H1 (cell line): ENCODE results near the gene CHRD. TPM values are rescaled to one million over a fixed set of nuclear protein-coding genes. Genes with fewer than 3 reads are reported as not detected.
A peak's percentile ranks its signal among the peaks of the same experiment; 100 is the strongest.

ENCODE experiments used
- BACH1 ChIP-seq: IDR thresholded peaks from 2 replicates; pipeline ENCODE4 v1.6.1; 2012; ENCODE audit warnings: low read length, improper control_type of control experiment
- BRCA1 ChIP-seq: IDR thresholded peaks from 2 replicates; pipeline ENCODE4 v1.6.1; 2012; ENCODE audit warnings: low read depth, low read length, improper control_type of control experiment
- CBX8 ChIP-seq: fragments of 300-800, 300-1000 bp; sonication (generic); IDR thresholded peaks from 2 replicates; pipeline ENCODE4 v1.7.1; 2016; ENCODE audit warnings: low read depth, low read length, borderline replicate concordance
- CTBP2 ChIP-seq: IDR thresholded peaks from 2 replicates; pipeline ENCODE4 v1.7.0; 2011; ENCODE audit warnings: borderline replicate concordance, mild to moderate bottlenecking, moderate library complexity, mixed read lengths, low read length; ENCODE audit not compliant: insufficient read depth, insufficient read length
- EGR1 ChIP-seq: IDR thresholded peaks from 2 replicates; pipeline ENCODE4 v1.6.1; 2011; ENCODE audit warnings: low read depth, low read length, borderline replicate concordance
- EP300 ChIP-seq, 2 experiments: IDR thresholded peaks; 1 replicate in 1 of 2; 2 replicates in 1 of 2; pipeline ENCODE4 v1.6.1; 2011 to 2012; ENCODE audit warnings: low read depth in 2 of 2, low read length in 2 of 2, mild to moderate bottlenecking in 2 of 2, borderline replicate concordance in 1 of 2, inconsistent platforms in 1 of 2, moderate library complexity in 1 of 2
- FOSL1 ChIP-seq: IDR thresholded peaks from 2 replicates; pipeline ENCODE4 v1.6.1; 2011; ENCODE audit warnings: mild to moderate bottlenecking, low read depth, low read length, moderate library complexity; ENCODE audit not compliant: insufficient read depth
- GTF2F1 ChIP-seq: IDR thresholded peaks from 2 replicates; pipeline ENCODE4 v1.6.1; 2012; ENCODE audit warnings: low read depth, low read length, improper control_type of control experiment, borderline replicate concordance
- KDM1A ChIP-seq: fragments of 200-600, 300-600 bp; sonication (generic); IDR thresholded peaks from 2 replicates; pipeline ENCODE4 v1.7.1; 2016; ENCODE audit warnings: mild to moderate bottlenecking, low read length, borderline replicate concordance
- KDM5A ChIP-seq: fragments of 200-600 bp; IDR thresholded peaks from 2 replicates; pipeline ENCODE4 v1.7.1; 2012; ENCODE audit warnings: mild to moderate bottlenecking, low read length, inconsistent platforms, mixed read lengths
- NRF1 ChIP-seq: IDR thresholded peaks from 2 replicates; pipeline ENCODE4 v1.6.1; 2011; ENCODE audit warnings: mild to moderate bottlenecking, low read depth, low read length, improper control_type of control experiment
- PHF8 ChIP-seq: fragments of 200-600 bp; sonication (generic); conservative IDR thresholded peaks from 2 replicates; pipeline ENCODE4 v1.7.1; 2012; ENCODE audit warnings: low read depth, mild to moderate bottlenecking, inconsistent platforms, low read length, moderate library complexity
- POLR2AphosphoS5 ChIP-seq: IDR thresholded peaks from 2 replicates; pipeline ENCODE4 v1.6.1; 2011; ENCODE audit warnings: low read depth, low read length
- POU5F1 ChIP-seq: IDR thresholded peaks from 2 replicates; pipeline ENCODE4 v1.6.1; 2011; ENCODE audit warnings: low read depth, mild to moderate bottlenecking, low read length, moderate library complexity
- RBBP5 ChIP-seq: IDR thresholded peaks from 2 replicates; pipeline ENCODE4 v1.7.1; 2012; ENCODE audit warnings: low read depth, mild to moderate bottlenecking, inconsistent platforms, low read length, moderate library complexity, borderline replicate concordance
- RFX5 ChIP-seq: IDR thresholded peaks from 2 replicates; pipeline ENCODE4 v1.6.1; 2011; ENCODE audit warnings: low read depth, low read length, improper control_type of control experiment, borderline replicate concordance
- RNF2 ChIP-seq: fragments of 200-900, 300-1000 bp; sonication (generic); IDR thresholded peaks from 2 replicates; pipeline ENCODE4 v1.7.1; 2016; ENCODE audit warnings: borderline replicate concordance, low read depth, mild to moderate bottlenecking, antibody characterized with exemption, low read length; ENCODE audit not compliant: poor library complexity, severe bottlenecking; ENCODE audit errors: missing control alignments
- SAP30 ChIP-seq: fragments of 300-600 bp; sonication (generic); IDR thresholded peaks from 2 replicates; pipeline ENCODE4 v1.7.1; 2012; ENCODE audit warnings: low read length, moderate library complexity, mild to moderate bottlenecking, inconsistent platforms; ENCODE audit not compliant: insufficient read depth, insufficient replicate concordance
- SIX5 ChIP-seq: IDR thresholded peaks from 2 replicates; pipeline ENCODE4 v1.6.1; 2011; ENCODE audit warnings: mild to moderate bottlenecking, low read depth, low read length
- SP2 ChIP-seq: IDR thresholded peaks from 2 replicates; pipeline ENCODE4 v1.6.1; 2012; ENCODE audit warnings: mild to moderate bottlenecking, low read length, inconsistent platforms
- SP4 ChIP-seq: IDR thresholded peaks from 2 replicates; pipeline ENCODE4 v1.6.1; 2012; ENCODE audit warnings: low read length, inconsistent platforms
- TBP ChIP-seq: IDR thresholded peaks from 2 replicates; pipeline ENCODE4 v1.6.1; 2011; ENCODE audit warnings: low read depth, low read length, improper control_type of control experiment
- TEAD4 ChIP-seq: IDR thresholded peaks from 2 replicates; pipeline ENCODE4 v1.6.1; 2012; ENCODE audit warnings: low read depth, low read length, inconsistent platforms, mixed read lengths
- polyA plus RNA-seq, 7 experiments: library from polyadenylated mRNA; depleted of rRNA in 3 of 7; stranded (reverse) in 5 of 7; unstranded in 2 of 7; fragments of >200 nt in 5 of 7; fragments of 200-250 nt in 2 of 7; gene quantifications; 1 replicate in 5 of 7; 2 replicates in 1 of 7; 4 replicates in 1 of 7; pipeline versions ENCODE4 v1.2.1 to v1.2.3, GENCODE V29; 2011 to 2013; ENCODE audit warnings: missing spikeins in 2 of 7, mixed read lengths in 2 of 7
- total RNA-seq: library from RNA; stranded (reverse); fragmentation: NEBNext Ultra II Directional; extraction: Animal tissue kit (Norgen Biotek cat#: 25700); gene quantifications from 2 replicates; pipeline ENCODE4 v1.2.1, GENCODE V29; 2021

Gene CHRD
- total and polyA plus RNA-seq, 2 of the 8 experiments (the other 6 are each of a cell fraction or from before 2014, with no cell fraction given): 0.62 to 0.86 TPM

DNA sequence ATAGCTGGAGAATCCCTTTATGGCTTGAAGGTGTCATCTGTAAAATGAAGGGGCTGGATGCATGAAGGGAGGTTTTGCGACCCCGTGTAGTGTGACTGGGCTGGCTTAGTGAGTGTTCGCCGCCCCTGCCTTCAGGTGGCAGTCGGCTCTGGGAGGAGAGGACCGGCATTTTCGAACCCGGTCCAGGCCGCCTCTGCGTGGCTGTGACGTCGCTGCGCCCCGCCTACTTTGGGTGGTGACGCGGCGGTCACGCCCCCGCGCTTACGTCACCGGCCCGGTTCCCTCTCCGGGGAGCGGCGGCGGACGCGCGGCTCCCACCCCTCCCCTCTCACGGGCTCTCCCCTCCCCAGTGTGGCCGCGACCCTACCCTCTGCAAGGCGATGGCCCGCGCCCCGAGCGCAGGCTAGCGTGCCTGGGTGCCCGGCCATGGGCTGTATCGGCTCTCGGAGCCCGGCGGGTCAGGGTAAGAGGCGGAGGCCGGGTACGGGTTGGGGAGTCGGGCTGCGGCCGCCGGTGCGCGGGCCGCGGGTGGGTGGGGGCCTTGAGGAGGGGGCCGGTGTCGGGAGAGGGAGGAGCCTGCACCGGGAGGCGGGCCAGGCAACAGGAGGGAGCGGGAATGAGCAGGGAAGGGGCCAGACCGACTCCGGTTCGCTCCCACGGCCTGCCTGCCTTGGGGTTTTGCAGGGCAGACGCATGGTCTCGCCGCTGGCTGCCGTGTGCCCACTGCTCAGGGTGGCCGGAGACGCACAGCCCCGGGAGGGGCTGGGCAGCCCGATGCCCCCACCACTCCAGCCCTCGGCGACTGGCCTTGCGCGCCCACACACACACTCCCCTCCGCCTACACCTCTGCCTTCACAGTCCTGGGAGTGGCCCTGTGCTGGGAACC lies 44.0 kb upstream of the CHRD start (continued):
- TF ChIP-seq TEAD4 (0 out of 2 replicates have a peak, but pooled peaks have one; percentile 20), RNF2 (no peak), SIX5 (no peak), POLR2AphosphoS5 (peak; percentile 81), GTF2F1 (no peak), EGR1 (peak; percentile 82; the same call in 1 of the 2 replicates), CBX8 (no peak), PHF8 (peak; percentile 70), SAP30 (no peak), SP2 (no peak), POU5F1 (no peak), CTBP2 (no peak), RFX5 (no peak), EP300 (IDR thresholded peaks at IDR 0.05; ENCODE audit: borderline replicate concordance in 1 of 2, low read depth in 2 of 2, low read length in 2 of 2) (peak; percentile 26 to 30; a peak in 2 of 3 replicates), KDM5A (no peak), BRCA1 (no peak), BACH1 (no peak), FOSL1 (no peak), RBBP5 (peak; percentile 47; the same call in 1 of the 2 replicates), KDM1A (no peak), NRF1 (no peak), SP4 (no peak; the same call in 1 of the 2 replicates), TBP (peak; percentile 43; the same call in 1 of the 2 replicates)
